Measurements from ENCODE around the gene KIF26A.

Gene KIF26A

DNA sequence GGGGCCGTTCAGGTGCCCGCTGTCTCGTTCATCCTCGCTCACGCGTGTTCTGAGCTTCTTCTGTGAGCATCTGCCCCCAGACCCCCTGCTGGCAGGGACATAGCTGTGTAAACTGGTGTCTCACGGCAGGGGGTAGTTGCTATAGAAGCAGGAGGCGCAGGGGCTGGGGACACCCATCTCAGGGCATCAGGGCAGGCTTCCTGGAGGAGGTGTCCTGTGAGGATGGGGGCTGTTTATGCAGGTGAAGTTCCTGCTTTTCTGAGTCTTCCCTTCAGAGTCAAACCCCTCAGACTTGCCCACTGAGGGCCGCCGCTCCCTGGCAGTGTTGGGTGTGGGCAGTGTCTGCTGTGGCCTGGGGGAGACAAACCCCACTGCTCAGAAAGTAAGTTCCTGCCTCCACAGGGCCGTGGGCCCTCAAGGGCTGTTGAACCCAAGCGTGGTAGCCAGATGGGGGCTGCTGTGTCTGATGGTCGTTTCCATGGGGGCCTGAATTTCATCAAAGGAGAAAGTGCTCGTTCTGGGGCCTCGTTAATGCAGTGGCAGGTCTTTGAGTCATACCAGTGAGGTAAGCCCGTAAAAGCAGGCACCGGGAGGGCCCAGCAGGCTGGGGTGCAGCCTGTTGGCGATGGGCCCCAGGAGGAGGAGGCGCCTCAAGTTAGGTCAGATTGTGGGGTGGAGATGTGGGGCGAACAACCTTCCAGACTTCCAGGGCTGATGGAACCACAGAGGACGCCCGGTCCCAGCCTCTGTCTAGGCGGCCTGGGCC is 23.4 kb downstream of the KIF26A start:
- no peak for DNase-seq

DNA sequence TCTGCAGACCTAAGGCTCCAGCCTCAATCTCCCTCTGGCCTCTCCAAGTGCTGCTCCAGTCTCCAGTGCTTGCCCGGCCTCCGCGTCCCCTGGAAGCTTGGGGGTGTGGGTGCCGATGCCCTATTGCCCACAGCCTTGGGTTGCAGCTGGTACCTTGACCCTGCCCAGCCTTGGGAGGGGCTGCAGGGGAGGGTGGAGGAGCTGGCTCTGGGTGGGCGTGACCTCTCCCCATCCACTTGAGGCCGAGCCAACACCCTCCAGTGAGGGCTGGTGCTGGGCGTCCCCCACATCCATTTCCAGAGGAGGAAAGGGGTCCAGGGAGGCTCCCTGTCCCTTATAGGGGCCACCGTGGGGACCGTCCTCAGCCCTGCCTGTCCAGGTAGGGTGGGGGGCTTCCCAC is 24.1 kb downstream of the KIF26A start:
- DNase-seq, result no peak

DNA sequence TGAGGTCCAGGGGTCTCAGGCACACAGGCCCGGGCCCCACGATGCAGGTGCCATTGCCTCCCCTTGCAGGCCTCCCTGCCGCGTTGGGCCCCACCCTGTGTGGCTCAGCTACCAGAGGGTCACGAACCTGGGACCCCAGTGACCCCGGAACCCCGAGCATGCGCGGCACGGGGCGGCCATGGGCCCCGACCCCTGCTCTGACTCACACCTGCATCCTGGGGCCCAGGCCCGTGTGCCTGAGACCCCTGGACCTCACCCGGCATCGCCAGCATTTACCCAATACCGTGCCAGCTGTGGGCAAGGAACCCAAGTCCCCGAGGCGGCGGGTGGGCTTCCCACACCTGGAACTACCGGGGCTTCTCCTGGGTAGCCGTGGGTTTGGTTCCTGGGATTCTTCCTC is 25.2 kb downstream of the KIF26A start:
- DNase-seq, result no peak

DNA sequence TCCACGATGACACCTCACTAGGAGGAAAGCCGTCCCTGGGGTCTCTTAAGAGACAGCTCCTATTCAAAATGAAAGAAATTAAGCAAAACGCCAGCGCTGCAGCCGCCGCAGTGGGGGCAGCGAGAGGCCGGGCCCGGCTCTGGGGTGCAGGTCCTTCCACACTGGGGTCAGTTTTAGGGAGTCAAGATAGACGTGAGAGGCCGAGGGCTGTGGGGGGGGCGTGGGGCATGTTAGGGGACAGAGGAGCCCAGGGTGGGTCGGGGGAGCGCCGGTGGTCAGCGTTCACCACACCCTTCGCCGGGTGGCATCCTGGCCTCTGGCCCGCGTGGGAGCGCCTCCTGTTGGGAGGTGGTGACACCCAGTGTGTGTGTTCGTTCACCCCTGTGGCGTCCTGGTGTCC is 25.7 kb downstream of the KIF26A start:
- DNase-seq, result no peak

DNA sequence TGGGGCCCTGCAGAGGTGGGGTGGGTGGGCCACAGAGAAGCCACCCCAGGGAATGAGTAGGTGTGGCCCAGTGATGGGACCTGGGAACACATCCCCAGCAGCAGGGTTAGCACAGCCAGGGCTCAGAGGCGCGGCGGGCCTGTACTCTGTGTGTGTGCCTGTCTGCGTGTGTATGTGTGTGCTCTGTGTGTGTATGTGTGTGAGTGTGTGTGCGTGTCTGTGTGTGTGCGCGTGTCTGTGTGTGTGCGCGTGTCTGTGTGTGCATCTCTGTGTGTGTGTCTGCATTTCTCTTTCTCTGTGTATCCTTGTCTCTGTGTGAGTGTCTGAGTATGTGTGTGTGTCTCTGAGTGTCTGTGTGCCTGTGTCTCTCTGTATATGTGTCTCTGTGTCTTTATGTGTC is 26.1 kb downstream of the KIF26A start:
- no peak for DNase-seq

DNA sequence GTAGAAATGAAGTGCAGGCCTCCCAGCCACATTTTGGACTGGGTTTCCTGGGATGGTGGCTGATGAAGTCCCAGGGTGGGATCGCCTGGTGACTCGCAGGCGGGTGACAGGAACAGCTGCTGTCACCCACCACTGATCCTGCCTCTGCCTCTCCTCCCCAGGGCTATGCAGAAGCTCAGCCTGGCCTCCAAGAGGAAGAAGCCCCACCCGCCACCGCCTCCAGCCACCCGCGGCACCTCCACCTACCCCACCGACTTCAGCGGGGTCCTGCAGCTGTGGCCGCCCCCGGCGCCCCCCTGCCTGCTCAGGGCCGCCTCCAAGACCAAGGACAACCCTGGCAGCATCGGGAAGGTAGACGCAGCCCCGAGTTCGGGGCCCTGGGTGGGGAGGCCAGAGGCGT is 28.3 kb downstream of the KIF26A start:
- no peak for DNase-seq

DNA sequence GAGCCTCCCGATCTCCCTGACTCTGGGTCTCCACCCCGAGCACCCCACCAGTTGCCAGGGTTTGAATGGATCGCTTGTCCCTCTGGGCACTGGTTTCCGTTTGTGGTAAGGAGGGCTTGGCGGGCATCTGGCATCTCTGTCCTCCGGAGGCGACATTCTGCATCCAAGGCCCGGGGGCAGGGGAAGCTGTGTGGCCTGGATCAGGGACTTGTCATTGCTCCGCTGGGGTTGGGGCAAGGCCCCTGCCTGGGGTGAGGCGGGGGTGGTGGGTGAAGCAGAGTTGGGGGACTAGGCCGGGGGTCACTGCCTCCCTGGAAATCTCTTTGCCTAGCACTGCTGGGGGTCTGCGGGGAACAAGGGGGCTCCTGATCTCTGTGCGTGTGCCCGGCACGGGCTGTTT is 30.2 kb downstream of the KIF26A start:
- DNase-seq, result no peak

DNA sequence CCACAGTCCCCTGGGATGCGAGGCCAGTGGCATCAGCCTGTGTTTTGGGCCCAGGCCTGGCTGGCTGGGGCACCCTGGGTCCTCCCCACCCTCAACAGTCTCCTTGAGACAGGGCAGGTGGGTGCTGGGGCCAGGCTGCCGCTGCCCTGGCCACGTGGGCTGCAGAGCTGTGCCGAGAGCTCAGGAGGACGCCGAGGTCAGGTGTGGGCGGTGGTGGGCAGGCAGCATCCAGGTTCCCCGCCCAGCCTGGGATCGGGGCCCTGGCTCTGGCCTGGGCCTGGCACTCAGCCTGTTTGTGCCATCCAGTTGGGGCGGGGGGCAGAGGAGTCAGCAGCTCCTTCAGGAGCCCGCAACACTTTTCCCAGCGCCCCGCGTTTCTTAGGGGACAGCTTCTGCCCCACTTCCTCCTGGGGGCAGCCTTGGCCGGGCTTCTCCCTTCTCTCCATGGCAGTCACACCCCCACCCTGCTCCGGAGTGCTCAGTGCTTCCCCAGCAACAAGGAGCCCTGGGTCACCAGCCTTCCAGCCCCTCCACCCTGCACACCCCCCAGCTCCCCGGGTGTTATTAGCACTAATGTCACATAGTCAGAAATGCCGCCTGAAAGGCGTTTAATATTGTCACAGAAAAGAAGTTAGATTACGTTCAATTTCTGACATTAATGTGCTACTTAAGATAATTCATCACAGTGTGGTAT is 30.8 kb downstream of the KIF26A start:
- no peak for DNase-seq

DNA sequence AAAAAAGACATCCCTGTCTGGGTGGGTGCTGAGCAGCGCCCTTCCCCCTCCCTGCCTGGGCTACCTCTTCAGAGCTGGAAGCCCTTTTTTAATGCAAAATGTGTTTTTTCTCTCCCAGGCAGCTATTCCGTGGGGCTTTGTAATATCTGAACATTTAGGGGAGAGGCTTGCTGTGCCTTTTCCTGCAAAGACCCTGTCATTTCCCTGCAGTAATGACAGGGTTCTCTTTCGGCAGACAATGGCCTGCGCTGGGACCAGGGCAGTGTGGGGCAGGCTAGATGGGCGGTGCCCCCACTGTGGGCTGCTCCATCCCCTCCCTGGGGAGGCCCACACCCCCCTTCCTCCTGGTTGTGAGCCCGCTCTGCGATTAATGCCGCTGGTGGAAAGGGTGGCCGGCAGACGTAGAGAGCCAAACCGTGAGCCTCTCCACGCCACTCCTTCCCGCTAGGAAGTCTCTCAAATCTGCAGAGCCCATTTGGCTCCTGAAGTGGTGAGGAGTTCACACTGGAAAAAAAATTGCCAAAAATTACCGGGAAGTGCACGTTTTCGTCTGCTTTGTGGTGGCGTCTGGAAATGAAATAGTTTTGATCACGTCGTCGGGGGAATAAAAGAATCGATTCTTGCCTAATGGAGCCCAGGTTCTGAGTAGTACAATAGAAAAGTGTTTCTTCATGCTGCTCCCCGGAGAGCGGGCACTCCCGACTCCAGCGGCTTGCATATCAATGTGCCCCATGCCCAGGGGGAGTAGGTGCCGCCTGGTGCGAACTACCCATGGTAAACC is 31.5 kb downstream of the KIF26A start:
- no peak for DNase-seq

DNA sequence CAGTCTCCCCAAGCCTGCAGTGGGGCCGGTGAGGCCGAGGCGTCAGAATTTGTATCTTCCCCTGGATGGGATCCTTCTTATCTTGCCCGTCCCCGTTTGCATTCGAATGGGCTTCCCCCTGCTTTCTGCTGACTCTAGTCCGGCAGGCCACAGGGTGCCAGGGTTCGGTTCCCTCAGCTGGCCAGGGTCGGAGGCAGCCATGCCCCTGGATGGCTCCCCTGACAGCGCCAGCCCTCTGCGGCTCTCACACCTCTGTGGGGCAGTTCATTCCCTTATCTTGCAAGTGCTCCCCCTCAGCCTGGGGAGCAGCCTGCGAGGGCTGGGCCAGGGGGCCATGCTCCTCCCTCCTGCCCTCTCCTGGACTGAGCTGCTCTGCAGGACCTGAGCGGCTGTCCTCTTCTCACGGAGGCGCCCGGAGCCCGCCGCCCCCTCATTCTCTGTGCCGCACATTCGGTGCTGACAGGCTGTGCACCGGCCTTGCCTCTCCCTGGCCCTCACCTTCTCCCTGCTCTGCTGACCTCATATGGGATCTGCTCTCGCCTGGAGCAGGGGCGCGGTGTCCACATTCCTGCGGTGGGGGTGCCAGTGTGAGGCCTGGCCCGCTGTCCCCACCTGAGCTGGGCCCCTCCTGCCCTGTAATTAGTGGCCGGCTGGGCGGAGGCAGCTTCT is 32.8 kb downstream of the KIF26A start:
- no peak for DNase-seq

DNA sequence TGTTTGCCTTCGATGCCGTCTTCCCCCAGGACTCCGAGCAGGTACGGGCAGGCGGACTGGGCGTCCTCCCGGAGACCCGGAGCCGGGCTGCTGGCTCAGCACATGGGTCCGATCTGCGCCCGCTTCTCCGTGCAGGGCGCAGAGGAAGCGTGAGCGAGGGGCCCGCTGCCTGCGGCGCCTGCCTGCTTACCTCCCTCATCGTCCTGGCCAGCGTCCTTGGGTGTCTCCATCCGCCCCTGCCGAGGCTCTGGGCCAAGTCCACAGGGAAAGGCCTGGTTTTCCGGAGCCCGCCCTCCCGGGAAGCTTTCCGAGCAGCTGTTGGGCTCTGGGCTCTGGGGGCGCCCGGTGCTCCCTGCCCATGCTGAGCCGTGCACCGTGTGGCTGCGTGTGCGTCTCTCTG is 33.5 kb downstream of the KIF26A start:
- no peak for DNase-seq

DNA sequence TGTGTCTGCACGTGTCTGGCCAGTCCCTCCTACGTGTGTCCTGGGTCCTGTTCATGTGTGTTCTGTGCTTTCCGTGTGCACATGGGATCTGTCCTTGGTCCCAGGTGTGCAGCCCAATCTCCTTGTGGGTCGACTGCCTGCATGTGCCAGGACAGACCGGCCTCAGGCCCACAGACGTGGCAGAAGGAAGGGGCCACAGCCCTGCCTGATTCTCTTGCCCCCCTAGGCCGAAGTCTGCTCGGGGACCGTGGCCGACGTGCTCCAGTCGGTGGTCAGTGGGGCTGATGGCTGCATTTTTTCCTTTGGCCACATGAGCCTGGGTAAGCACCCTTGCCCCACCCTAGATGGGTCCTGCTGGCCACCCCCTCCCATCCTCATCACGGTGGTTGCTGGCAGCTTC is 34.0 kb downstream of the KIF26A start:
- DNase-seq, result no peak

DNA sequence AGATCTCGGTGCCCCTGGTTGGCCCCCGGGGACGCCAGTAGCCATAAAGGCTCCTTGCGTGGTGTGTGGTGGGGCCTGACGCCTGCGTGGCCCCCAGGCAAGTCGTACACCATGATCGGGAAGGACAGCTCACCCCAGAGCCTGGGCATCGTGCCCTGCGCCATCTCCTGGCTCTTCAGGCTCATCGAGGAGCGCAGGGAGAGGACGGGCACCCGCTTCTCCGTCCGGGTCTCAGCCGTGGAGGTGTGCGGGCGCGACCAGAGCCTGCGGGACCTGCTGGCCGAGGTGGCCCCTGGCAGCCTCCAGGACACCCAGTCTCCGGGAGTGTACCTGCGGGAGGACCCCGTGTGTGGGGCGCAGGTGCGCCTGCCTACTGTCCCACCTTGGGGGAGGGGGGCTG is 34.5 kb downstream of the KIF26A start:
- DNase-seq, result no peak

DNA sequence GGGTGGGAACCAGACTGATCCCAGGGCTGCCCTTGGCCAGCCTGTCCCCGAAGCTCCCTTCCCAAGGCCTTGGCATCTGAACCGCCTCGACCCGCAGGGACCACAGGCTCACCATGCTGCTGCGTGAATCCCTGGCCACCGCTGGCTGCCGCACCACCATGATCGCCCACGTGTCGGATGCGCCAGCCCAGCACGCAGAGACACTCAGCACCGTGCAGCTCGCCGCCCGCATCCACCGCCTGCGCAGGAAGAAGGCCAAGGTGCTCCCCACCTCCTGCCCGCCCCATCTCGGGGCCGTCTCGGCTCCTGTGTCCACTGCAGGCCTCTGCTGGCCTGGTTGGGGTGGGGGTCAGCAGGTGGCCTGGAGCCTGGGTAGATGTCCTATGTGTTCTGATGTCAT is 35.7 kb downstream of the KIF26A start:
- DNase-seq, result no peak

DNA sequence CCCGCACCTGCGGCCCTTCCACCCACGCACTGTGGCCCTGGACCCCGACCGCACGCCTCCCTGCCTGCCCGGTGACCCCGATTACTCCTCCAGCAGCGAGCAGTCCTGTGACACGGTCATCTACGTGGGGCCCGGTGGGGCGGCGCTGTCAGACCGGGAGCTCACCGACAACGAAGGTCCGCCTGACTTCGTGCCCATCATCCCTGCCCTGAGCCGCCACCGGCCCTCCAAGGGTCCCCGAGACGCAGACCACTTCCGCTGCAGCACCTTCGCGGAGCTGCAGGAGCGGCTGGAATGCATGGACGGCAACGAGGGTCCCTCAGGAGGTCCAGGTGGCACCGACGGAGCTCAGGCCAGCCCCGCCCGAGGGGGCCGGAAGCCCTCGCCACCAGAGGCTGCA is 36.7 kb downstream of the KIF26A start:
- DNase-seq, result no peak

DNA sequence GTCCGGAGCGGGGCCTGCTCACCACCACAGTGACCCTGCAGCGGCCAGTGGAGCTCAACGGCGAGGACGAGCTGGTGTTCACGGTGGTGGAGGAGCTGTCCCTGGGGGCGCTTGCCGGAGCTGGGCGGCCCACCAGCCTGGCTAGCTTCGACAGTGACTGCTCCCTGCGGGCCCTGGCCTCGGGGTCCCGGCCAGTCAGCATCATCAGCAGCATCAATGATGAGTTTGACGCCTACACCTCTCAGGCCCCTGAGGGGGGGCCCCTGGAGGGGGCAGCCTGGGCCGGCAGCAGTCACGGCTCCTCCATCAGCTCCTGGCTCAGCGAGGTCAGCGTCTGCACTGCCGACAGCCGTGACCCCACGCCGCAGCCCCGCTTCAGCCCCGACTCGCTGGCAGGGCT is 37.4 kb downstream of the KIF26A start:
- no peak for DNase-seq

DNA sequence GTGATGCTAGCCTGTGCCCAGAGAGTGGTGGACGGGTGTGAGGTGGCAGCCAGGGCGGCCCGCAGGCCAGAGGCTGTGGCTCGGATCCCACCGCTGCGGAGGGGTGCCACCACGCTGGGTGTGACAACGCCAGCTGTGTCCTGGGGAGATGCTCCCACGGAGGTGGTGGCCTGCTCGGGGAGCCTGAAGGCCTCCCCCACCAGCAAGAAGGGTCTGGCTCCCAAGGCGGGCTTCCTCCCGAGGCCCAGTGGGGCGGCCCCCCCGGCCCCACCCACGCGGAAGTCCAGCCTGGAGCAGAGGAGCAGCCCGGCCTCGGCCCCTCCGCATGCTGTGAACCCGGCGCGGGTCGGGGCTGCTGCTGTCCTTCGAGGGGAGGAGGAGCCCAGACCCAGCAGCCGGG is 38.2 kb downstream of the KIF26A start:
- no peak for DNase-seq

DNA sequence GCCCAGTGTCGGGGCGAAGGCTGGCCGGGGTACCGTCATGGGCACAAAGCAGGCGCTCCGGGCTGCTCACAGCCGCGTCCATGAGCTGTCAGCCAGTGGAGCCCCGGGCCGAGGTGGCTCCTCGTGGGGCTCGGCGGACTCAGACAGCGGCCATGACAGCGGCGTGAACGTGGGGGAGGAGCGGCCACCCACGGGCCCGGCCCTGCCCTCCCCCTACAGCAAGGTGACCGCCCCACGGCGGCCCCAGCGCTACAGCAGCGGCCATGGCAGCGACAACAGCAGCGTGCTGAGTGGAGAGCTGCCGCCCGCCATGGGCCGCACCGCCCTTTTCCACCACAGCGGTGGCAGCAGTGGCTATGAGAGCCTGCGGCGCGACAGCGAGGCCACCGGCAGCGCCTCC is 39.0 kb downstream of the KIF26A start:
- DNase-seq, result no peak

DNA sequence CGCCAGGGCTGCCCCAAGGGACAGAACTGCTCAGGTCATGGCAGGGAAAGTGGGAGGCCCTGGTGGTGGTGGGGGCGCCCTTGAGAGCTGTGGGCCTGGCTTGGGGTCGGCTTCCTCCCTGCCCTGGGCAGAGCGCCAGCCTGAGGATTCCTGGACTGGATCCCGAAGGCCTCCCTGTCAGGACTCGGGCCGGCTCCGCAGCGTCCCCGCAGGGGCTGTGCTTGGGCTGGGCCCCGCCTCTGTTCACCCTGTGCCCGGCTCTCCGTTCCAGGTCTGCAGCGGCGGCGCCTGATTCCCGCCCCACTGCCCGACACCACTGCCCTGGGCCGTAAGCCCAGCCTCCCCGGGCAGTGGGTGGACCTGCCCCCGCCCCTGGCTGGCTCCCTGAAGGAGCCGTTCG is 39.9 kb downstream of the KIF26A start:
- DNase-seq, result no peak

DNA sequence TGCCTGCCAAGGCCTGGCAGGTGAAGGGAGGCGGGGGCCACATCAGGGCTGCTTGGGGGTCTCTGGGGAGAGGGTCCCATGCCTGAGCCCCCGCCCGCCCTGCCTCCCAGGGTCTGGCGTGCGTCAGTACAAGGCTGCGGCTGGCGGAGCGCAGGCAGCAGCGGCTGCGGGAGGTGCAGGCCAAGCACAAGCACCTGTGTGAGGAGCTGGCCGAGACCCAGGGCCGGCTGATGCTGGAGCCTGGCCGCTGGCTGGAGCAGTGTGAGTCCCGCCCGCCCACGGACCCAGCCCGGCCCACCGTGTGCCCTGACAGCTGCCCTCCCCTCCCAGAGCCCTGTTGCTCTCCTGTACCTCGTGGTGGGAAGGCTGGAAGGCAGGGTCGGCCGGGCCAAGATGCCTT is 40.7 kb downstream of the KIF26A start:
- no peak for DNase-seq

DNA sequence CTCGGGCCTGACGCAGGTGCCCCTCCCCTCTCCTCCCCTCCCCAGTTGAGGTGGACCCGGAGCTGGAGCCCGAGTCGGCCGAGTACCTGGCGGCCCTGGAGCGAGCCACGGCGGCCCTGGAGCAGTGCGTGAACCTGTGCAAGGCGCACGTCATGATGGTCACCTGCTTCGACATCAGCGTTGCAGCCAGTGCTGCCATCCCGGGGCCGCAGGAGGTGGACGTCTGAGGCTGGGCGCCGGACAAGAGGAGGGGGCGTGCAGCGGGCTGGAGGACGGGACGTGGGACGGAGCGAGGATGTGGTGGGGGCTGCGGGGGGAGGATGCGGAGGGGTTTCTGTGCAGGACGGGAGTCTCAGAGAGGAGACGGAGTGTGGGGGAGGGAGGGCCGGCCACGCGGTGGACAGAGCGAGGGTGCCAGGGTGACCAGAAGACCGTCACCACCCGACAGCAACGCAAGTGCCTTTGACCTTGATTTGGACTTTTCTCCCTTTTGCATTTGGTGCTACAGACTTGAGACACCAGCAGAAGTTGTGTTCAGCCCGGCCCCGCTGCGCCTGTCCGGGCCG is 41.3 kb downstream of the KIF26A start:
- DNase-seq, result no peak

DNA sequence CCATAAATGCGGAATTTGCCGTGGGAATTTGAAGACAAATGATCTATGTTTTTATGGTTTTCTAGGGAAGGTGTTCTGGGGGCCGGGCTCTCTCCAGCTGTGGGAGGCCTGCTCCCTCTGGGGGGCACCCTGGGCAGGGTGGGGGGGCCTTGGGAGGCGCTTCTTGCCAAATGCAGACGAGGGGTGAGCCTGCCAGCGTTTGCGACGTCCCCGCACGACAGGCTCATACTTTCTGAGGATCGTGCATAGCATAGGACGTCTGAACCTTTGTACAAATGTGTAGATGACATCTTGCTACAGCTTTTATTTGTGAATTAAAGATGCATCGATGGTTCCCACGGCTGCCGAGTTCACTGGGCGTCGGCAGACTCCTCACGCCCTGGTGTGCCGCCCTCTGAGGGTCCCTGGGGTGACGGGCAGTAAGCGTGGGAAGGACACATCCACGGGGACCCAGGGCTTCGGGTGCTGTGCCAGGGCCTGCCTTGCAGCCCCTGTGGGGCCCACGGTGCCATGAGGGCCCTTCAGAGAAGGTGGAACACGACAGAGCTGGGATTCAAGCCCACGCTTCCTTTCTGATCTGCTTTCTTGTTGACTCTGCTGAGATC is 42.3 kb downstream of the KIF26A start:
- DNase-seq, result no peak

Measured in activated CD4-positive, alpha-beta T cell treated with anti-CD3 and anti-CD28 coated beads, Interleukin-10, Interleukin-2, amounts not matched to agents 100 ng/mL and 50 ng/mL, durations not matched to agents 16 hours and 8 hours (primary cell).